ENCODE measurements around the gene RDX. TPM values are rescaled to one million over a fixed set of nuclear protein-coding genes. Genes with fewer than 3 reads are reported as not detected.
A peak's percentile ranks its signal among the peaks of the same experiment; 100 is the strongest.

The RDX gene
- total and polyA plus RNA-seq, 2 of the 8 experiments (the other 6 are each of a cell fraction or from before 2014, with no cell fraction given), result 27.4 to 100 TPM

DNA sequence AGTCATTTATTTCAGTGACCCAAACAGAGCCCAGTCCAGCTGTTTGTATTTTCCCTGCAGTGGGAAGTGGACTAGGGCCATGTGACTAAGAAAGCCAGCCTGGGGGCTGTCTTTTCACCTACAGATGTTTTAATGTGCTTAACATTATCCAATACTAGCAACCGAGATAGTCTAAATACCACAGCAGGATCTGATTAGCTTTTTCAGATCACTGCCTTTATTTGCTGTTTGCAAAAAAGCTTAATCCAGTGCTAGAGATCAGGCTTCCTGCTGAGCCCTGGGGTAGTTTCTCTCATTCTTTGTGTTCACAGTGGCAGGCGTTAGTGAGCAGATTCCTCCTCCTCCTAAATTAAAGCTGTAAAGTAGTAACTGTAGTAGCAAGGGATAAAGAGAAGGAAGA lies 168.3 kb downstream of the RDX start:
- H2BK12ac ChIP-seq (ENCODE audit: low read depth, low read length), result no peak overlapping the region
- H2BK5ac ChIP-seq (ENCODE audit: low read depth, low read length), result no peak overlapping the region
- no peaks in the 10 kb centered on the region for H3K79me1 ChIP-seq (ENCODE audit: low read depth, low read length)
- CTCF ChIA-PET (ENCODE audit: partially characterized antibody), result interaction anchor here (0.6 to 1.4 kb wide), 6 partner anchors 24 to 1177 kb away, joined by 3 to 4 read pairs (median 3); partner anchors contain the start of gene ZC3H12C
- no peak overlapping the region for H3K14ac ChIP-seq (ENCODE audit: insufficient read length)
- no peaks in the 10 kb centered on the region for H3K27me3 ChIP-seq (replicated peaks in 1 of 4; ENCODE audit: control insufficient read depth in 3 of 4, extremely low read depth in 1 of 4, insufficient read depth in 3 of 4, low read length in 3 of 4)
- no peak overlapping the region for H4K91ac ChIP-seq (replicated peaks; ENCODE audit: insufficient read length, low read length)
- no peak overlapping the region for H3K4ac ChIP-seq (replicated peaks; ENCODE audit: insufficient read length, low read depth, low read length)
- H4K5ac ChIP-seq (ENCODE audit: insufficient read length, low read depth, low read length), result no peak overlapping the region
- 0 out of 4 replicates have a peak, but pooled peaks cover 0 to 2% of the 10 kb centered on the region in 2 experiments for H3K79me2 ChIP-seq (ENCODE audit: control insufficient read depth in 1 of 2, insufficient read depth in 2 of 2, low read length in 2 of 2)
- H2BK120ac ChIP-seq (replicated peaks; ENCODE audit: low read depth, low read length), result no peak overlapping the region
- DNase-seq (ENCODE audit: low read depth in 1 of 2, low spot score in 2 of 2), result peak in 1 of 2 experiments; percentile 19
- no peaks in the 10 kb centered on the region for H3K23me2 ChIP-seq (ENCODE audit: low read depth, low read length)
- H3K4me3 ChIP-seq (ENCODE audit: extremely low read depth in 1 of 4, insufficient read depth in 2 of 4, low read depth in 3 of 4, low read length in 4 of 4), result no peak overlapping the region; a peak in 1 of 8 replicates
- no peak overlapping the region for H2AFZ ChIP-seq (ENCODE audit: low read length)
- H2BK20ac ChIP-seq (ENCODE audit: low read length), result no peak overlapping the region
- H2AK5ac ChIP-seq (ENCODE audit: low read depth, low read length), result no peak overlapping the region
- H3K56ac ChIP-seq (replicated peaks; ENCODE audit: insufficient read length, low read depth, low read length), result no peak overlapping the region
- H3K4me2 ChIP-seq (ENCODE audit: insufficient read depth in 1 of 2, low read depth in 2 of 2, low read length in 2 of 2), result peak overlapping the region in 1 of 2 experiments; percentile 8; a peak in 1 of 4 replicates
- H2BK15ac ChIP-seq (ENCODE audit: low read length), result no peak overlapping the region
- H4K8ac ChIP-seq (ENCODE audit: extremely low read depth, insufficient read depth, low read length), result no peak overlapping the region
- H3K4me1 ChIP-seq (replicated peaks in 1 of 4; ENCODE audit: control insufficient read depth in 3 of 4, insufficient read depth in 4 of 4, low read length in 3 of 4), result peaks cover 0 to 13% (median 6%) of the 10 kb centered on the region in 4 experiments; a peak in 4 of 7 replicates
- no peak overlapping the region for H3K23ac ChIP-seq (ENCODE audit: insufficient read length)
- no peak overlapping the region for H3K27ac ChIP-seq (ENCODE audit: low read depth, low read length)
- H3K9me3 ChIP-seq (ENCODE audit: insufficient read depth in 2 of 2, low read depth in 1 of 2, low read length in 1 of 2), result no peaks in the 10 kb centered on the region
- no peaks in the 10 kb centered on the region for H3K36me3 ChIP-seq (ENCODE audit: control insufficient read depth in 2 of 4, insufficient read depth in 4 of 4, low read length in 3 of 4)
- no peaks in the 10 kb centered on the region for H4K20me1 ChIP-seq (replicated peaks in 1 of 2; ENCODE audit: control insufficient read depth in 1 of 2, insufficient read depth in 2 of 2, low read length in 2 of 2)
- FAIRE-seq, result peak; percentile 95
- 0 out of 2 replicates have a peak overlapping the region, but pooled peaks have one; percentile 6 for H3K18ac ChIP-seq (ENCODE audit: extremely low read depth, low read length)
- POLR2A ChIA-PET (ENCODE audit: partially characterized antibody), result no interaction called here
- 14% methylated on average over 2 of the region's 2 CpGs; no CpG with 5 or more reads in 1 of the 2 experiments for WGBS, 2 experiments (ENCODE audit: extremely low coverage in 1 of 2, insufficient coverage in 1 of 2, insufficient read length in 1 of 2, insufficient replicate concordance in 2 of 2, low coverage in 1 of 2, low lambda C conversion rate in 2 of 2, missing lambda C conversion rate in 1 of 2)
- H3K9ac ChIP-seq (replicated peaks in 1 of 4; ENCODE audit: extremely low read depth in 1 of 4, low read depth in 3 of 4, low read length in 3 of 4), result no peak overlapping the region
- peak; percentile 67 for TF ChIP-seq NANOG (IDR thresholded peaks at IDR 0.05; ENCODE audit: insufficient read depth, low read depth, low read length, poor library complexity, severe bottlenecking)

Data from H1 (cell line).